HCT116 (cell line): ENCODE results near the gene NLGN2.

Experiments
- JUND ChIP-seq: IDR thresholded peaks from 2 replicates; pipeline ENCODE4 v1.6.1; 2012
- SIN3A ChIP-seq: IDR thresholded peaks from 2 replicates; pipeline ENCODE4 v1.6.1; 2012; ENCODE audit warnings: low read depth
- YY1 ChIP-seq: IDR thresholded peaks from 2 replicates; pipeline ENCODE4 v1.6.1; 2011; ENCODE audit warnings: low read length, low read depth, moderate library complexity, mild to moderate bottlenecking; ENCODE audit not compliant: insufficient replicate concordance; ENCODE audit errors: extremely low read depth
- TF ChIP-seq, protein P1 (sequence below), 3 experiments: fragments of 200-600 bp in 1 of 3; sonication (generic) in 1 of 3; IDR thresholded peaks in 2 of 3; conservative IDR thresholded peaks in 1 of 3; 2 replicates each; pipeline ENCODE4 v1.5.1; 2012 to 2017; ENCODE audit warnings: low read depth in 2 of 3, low read length in 2 of 3, antibody characterized with exemption in 1 of 3, borderline replicate concordance in 1 of 3, control low read depth in 1 of 3, mild to moderate bottlenecking in 1 of 3, mixed read lengths in 1 of 3, mixed run types in 1 of 3, moderate library complexity in 1 of 3; ENCODE audit not compliant: insufficient read depth in 1 of 3

- TF ChIP-seq, protein P1, sequence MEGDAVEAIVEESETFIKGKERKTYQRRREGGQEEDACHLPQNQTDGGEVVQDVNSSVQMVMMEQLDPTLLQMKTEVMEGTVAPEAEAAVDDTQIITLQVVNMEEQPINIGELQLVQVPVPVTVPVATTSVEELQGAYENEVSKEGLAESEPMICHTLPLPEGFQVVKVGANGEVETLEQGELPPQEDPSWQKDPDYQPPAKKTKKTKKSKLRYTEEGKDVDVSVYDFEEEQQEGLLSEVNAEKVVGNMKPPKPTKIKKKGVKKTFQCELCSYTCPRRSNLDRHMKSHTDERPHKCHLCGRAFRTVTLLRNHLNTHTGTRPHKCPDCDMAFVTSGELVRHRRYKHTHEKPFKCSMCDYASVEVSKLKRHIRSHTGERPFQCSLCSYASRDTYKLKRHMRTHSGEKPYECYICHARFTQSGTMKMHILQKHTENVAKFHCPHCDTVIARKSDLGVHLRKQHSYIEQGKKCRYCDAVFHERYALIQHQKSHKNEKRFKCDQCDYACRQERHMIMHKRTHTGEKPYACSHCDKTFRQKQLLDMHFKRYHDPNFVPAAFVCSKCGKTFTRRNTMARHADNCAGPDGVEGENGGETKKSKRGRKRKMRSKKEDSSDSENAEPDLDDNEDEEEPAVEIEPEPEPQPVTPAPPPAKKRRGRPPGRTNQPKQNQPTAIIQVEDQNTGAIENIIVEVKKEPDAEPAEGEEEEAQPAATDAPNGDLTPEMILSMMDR (IDR thresholded peaks at IDR 0.05 in 2 of 3, conservative IDR thresholded peaks at IDR 0.05 in 1 of 3; ENCODE audit: borderline replicate concordance in 1 of 3, insufficient read depth in 1 of 3, low read depth in 2 of 3, low read length in 2 of 3): no peak
- no peak for TF ChIP-seq SIN3A
- TF ChIP-seq YY1: no peak
- TF ChIP-seq JUND: no peak
Observed at GRCh38 chr17:7380321-7380720, 27.3 kb upstream of the NLGN2 start.
